GM19395 (cell line): ENCODE results near the gene PPP6R3.

Experiments
- ATAC-seq: cut with Tn5 transposase; IDR thresholded peaks from one replicate; pipeline ENCODE4 v1.9.1; 2021; ENCODE audit warnings: mild to moderate bottlenecking, moderate library complexity; ENCODE audit not compliant: unreplicated experiment

PPP6R3 gene

GRCh38 chr11:68646832-68647231 is 186.3 kb downstream of the PPP6R3 start:
- ATAC-seq = no peak

DNA sequence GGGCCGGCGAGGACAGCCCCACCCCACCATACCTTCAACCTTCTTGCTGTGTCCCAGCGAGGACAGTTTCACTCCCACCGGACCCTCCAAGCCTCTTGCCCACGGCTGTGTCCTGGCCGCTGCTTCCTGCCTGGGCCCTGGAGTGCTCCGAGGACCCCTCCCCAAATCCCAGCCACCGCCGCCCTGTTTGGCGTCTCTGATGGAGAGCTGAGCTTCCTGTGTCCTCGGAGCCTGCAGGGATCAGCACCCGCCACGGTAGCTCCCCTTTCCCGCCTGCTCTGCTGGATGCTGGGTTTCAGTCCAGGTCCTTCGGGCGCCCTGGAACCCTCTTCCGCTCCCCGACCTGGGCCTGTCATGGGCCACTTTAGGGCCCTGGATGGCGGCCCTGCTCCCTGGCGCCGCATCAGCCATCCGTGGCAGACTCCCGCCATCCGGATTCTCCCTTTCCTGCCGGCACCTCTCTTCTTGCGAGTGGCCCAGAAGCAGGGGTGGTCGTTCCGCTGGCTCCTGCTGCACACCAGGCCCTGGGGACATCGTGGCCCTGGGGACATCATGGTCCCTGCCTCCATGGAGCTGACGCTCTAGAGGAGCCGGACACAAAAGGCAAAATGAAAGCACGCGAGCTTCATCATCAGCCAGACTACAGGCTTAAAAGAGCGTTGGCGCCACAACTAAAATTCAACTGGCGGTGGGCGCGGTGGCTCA is 189.5 kb downstream of the PPP6R3 start:
- ATAC-seq = no peak

DNA sequence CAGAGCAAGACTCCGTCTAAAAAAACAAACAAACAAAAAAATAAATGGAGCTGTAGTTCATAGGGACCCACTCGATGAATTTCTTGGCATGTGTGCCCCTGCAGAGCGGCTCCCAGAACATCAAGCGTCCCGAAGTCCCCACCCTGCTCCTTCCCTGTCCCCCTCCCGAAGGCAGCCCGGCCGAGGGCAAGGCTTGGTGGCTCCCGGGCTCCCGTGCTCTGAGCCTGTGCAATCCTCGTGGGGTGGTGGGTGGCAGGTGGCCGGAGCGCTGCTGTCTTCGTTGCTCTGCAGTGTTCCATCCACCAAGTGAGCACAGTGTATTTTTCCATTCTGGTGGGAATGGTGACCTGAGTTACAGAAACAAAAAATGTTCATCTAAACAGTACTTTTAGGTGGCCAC is 190.2 kb downstream of the PPP6R3 start:
- no peak for ATAC-seq

GRCh38 chr11:68651208-68651984 is 190.8 kb downstream of the PPP6R3 start:
- ATAC-seq = no peak

DNA sequence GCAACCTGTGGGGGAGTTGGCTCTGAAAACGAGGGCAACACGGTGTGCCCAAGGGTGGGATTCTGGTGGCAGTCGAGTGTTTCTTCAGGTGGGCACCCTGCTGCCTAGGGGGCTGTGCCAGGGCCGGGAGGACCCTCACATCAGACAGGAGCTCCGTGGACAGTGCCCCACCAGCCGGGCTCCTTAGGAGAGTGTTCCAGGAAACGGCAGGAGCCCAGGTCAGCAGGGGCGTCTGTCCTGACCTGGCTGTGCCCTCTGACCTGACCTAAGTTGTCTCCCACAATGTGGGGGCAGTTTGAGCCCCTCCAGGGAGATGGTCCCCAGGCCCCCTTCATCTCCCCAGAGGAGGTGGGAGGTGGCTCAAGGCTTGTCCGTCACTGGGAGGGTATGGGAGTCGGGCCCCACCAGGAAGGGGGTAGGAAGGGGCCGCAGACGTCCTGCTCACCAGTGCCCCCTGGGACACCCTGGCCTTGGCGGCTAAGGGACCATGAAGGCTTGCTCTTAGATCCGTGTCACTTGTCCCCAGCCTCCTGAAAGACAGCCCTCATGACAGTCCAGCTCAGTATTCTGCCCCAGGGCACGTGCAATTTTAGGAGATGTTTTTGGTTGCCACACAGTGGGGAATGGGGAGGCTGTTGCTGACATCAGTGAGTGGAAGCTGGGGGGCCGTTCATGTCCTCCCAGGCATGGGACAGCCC is 191.6 kb downstream of the PPP6R3 start:
- ATAC-seq = no peak

DNA sequence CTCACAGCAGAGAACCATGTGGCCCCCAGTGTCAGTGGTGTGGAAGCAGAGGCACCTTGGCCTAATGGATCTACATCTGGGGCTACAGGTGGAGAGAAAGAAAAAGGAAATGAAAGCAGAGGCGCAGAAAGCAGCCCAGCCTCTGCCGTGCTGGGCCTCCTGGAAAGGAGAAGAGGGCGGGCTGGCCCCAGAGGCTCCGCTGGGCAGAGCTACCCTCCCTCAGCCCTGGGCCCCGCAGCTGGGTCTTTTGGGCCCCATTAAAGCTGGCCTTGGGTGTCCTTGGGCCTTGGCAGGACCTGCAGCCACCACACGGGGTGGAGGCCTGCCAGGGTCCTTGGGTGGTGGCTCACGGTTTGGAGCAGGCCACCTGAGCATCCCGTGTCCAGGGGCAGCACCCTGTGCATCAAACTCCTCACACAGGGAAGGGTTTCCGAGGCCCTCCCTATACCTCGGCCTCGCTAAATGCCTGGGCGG is 192.2 kb downstream of the PPP6R3 start:
- ATAC-seq = no peak

- ATAC-seq = no peak
Observed at GRCh38 chr11:68653486-68654430, 193.2 kb downstream of the PPP6R3 start.

- no peak for ATAC-seq
Observed at GRCh38 chr11:68654978-68655377, 194.4 kb downstream of the PPP6R3 start.

DNA sequence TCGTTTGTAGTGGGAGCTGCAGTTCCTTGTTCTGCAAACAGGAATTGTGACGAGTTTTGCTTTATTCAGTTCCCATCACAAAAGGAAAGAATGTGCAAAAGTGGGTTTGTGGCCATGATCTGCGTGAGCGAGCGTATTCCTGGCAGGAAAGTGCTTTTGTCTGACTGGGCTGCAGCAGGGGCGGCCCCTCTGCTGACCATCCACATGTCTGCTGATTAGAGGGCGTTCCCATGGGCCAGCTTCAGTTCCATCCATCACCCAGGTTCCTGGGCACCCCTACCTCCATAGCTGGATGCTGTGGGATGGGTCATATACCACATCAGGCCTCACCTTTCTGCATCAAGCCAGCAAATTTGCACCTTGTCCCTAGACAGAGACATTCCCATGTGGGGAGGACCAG is 194.9 kb downstream of the PPP6R3 start:
- ATAC-seq = no peak

DNA sequence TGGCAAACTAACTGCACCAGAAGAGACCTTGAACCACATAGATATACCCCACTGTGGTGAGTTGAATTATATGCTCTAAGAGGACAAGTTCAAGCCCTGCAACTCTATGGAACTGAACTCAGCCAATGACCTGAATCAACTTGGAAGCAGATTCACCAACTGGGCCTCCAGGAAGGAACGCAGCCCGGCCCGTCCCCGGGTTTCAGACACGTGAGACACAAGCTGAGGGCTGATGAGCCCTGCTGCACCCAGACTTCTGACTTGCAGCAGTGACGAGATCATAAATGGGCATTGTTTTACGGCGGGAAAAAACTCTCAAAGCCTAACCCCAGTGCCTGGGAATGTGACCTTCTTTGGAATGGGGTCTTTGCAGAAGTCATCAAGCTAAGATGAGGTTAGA is 195.3 kb downstream of the PPP6R3 start:
- no peak for ATAC-seq

DNA sequence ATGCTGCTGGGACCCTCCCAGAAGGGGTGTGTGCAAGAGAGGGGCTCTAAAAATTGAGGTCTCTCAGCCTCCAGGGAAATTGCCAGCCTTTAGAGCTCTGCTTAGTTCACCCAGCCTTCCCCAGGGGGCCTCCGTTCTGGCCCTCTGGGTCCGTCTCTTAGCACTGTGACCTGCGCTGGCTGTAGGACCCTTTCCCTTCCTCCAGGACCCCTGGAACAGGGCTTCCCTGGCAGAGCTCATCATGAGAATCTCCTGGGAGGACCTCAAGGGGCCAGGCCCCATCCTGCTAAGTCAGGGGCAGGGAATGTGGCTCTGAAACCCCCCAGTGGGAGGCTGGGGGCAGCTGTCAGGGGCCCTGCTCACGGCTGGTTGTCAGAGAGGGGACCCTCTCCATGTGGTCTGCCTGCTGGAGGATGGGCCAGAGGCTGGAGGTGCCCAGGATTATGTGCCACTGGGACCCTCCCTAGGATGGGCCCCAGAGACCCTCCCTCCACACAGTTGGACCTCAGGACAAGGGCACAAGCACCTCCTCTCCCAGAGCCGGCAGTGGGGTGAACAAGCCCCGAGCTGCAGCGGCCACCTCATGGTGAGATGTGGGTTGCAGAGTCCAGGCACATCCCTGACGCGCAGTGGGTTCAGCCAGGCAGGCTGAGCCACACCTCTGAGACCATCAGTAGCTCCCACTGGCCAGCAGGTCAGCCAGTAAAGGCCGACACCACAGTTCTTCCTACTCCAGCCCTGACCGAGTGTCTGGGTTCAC is 196.6 kb downstream of the PPP6R3 start:
- no peak for ATAC-seq

DNA sequence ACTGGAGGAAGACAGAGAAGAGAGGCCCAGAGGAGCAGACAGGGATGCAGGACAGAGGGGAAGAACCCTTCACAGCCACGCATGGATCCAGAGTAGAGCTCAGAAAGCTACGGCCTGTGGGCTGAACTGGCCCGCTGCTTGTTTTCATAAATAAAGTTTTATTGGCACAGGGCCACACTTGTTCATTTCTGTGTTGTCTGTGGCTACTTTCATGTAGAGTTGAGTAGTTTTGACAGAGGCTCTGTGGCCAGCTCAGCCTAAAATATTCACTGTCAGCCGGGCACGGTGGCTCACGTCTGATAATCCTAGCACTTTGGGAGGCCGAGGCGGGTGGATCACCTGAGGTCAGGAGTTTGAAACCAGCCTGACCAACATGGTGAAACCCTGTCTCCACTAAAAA is 197.5 kb downstream of the PPP6R3 start:
- no peak for ATAC-seq

DNA sequence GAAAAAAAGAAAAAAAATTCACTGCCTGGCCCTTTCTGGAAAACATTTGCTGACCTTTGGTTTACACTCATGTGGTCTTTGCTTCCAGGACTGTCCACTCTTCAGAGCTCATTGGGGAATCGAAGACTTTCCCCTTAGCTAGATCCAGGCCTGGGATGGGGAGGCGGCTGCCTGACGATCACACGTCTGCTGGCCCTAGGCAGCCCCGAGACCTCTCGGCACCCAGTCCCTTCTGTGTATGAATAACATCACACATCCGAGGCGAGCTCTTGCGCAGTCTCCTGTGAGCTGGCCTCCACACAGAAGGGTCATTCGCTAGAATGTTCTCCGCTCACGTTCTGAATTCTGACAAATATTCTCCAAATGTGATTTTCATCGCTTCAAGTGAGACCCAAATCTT is 198.1 kb downstream of the PPP6R3 start:
- ATAC-seq = no peak

GRCh38 chr11:68659158-68659921 is 198.8 kb downstream of the PPP6R3 start:
- ATAC-seq = no peak

DNA sequence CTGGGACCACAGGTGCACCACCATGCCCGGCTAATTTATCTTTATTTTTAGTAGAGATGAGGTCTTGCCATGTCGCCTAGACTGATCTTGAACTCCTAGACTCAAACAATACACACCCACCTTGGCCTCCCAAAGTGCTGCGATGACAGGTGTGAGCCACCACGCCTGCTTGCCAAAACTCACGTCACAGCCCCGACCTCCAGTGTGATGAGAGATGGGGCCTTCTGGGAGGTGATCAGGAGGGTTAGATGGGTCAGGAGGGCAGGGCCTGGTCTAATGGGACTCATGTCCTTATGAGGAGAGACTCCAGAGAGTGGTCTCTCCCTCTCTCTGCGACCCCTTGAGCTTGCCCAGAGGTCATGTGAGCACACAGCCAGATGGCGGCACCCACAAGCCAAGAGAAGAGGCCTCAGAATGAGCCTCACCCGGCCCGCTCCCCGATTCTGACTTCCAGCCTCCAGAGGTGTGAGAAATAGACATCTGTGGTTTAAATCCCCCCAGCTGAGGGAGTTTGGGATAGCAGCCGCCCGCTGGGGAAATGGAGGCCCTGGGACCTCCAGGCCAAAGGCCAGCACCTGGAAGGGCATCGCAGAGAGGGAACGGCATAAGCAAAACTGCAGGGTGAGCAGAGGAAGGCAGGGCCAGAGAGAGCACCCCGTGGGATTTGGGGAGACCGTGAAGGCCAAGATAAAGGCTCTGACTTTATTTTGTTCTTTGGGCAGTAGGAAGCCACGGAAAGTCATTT is 199.7 kb downstream of the PPP6R3 start:
- no peak for ATAC-seq

- ATAC-seq = no peak
Observed at GRCh38 chr11:68661014-68661413, 200.5 kb downstream of the PPP6R3 start.

DNA sequence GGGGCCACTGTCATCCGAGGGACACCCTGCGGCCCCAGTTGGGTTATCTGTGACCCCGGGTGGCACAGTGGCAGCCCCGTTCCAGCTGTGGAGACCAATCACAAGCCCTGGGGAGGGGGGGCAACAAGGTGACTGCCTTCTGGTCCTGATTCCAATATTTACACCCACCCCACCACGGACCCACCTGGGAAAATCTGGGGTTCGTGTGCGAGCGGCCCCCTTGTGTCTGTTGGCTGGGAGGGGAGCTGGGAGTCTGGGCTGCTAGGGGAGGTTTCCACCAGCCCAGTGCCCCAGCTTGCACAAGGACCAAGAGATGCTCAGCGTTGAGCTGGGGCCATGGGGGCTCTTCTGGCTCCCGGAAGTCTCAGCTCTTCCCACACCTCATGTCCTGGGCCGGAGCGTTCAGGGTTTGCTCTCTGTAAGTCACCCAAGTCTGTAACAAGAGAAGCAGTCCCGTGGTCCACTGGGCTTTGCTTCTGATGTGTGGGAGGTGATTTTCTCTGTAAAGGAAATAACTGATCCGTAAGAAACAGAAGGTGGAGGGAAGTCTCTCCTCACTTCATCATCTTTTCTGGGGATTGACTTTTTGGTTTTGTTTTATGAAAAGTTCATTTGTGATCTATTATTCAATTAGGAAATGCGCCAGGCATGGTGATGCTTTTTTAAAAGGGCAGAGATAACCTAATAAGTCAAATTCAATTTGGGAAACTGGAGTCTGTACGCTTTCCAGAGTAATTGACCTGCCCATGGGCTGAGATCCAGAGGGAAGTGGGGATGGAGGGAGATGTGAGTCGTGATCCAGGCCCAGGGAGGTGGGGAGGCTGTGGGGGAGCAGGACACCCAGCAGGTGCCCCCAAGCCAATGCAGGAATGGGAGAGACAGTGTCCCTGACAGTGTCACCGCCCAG is 201.4 kb downstream of the PPP6R3 start:
- ATAC-seq = no peak
